ENCODE results near the gene TMEM26. TPM values are rescaled to one million over a fixed set of nuclear protein-coding genes. Genes with fewer than 3 reads are reported as not detected.

The TMEM26 gene
- total and polyA plus RNA-seq, 5 donors from 2014 or later = not detected

DNA sequence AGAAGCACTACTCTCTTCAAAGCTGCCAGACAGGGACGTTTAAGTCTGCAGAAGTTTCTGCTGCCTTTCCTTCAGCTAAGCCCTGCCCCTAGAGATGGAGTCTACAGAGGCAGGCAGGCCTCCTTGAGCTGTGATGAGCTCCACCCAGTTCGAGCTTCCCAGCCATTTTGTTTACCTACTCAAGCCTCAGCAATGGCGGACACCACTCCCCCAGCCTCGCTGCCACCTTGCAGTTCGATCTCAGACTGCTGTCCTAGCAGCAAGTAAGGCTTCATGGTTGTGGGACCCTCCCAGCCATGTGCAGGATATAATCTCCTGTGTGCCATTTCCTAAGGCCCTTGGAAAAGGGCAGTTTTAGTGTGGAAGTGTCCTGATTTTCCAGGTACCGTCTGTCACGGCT is 74.3 kb downstream of the TMEM26 start:
- Mint-ChIP-seq H3K9me3 (peaks cover 0 to 11% (median 4%) of the 10 kb centered on the region in 7 donors), H3K36me3 (no peaks in the 10 kb centered on the region), H3K27ac (no peak overlapping the region), H3K4me1 (no peaks in the 10 kb centered on the region), H3K27me3 (peaks cover 10% of the 10 kb centered on the region), H3K4me3 (no peak overlapping the region)
- Histone ChIP-seq H3K27me3 (ENCODE audit: control insufficient read depth, insufficient read depth, low read length) (no peaks in the 10 kb centered on the region), H3K4me1 (ENCODE audit: control insufficient read depth, insufficient read depth, low read length, poor library complexity, severe bottlenecking) (no peaks in the 10 kb centered on the region), H3K9me3 (ENCODE audit: control insufficient read depth in 2 of 2, low read length in 2 of 2) (peaks cover 0 to 4% of the 10 kb centered on the region in 2 experiments), H3K36me3 (ENCODE audit: control insufficient read depth, insufficient read depth, low read length) (no peaks in the 10 kb centered on the region), H3K27ac (ENCODE audit: insufficient read depth, low read length, poor library complexity, severe bottlenecking) (no peak overlapping the region), H3K4me3 (ENCODE audit: low read depth, low read length) (no peak overlapping the region)
- DNase-seq (no peak), ATAC-seq (ENCODE audit: low read depth in 2 of 2) (no peak)

DNA sequence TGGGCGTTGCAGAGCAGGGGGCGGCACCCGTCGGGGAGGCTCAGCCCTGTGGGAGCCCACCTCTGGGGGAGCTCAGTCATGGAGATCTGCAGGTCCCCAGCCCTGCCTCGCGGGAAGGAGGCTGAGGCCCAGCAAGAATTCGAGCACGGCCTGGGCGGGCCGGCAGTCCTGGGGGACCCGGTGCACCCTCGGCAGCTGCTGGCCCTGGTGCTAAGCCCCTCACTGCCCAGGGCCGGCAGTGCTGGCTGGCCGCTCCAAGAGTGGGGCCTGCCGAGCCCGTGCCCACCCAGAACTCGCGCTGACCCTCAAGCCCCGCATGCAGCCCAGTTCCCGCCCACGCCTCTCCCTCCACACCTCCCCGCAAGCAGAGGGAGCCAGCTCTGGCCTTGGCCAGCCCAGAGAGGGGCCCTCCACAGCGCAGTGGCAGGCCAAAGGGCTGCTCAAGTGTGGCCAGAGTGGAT is 76.2 kb downstream of the TMEM26 start:
- H3K27me3 ChIP-seq (ENCODE audit: control insufficient read depth, insufficient read depth, low read length) = no peaks in the 10 kb centered on the region
- ATAC-seq (ENCODE audit: low read depth in 2 of 2) (no peak), DNase-seq (no peak)
- H3K4me1 Mint-ChIP-seq = no peaks in the 10 kb centered on the region
- peaks cover 0 to 14% (median 4%) of the 10 kb centered on the region in 7 donors for H3K9me3 Mint-ChIP-seq
- no peak overlapping the region for H3K27ac ChIP-seq (ENCODE audit: insufficient read depth, low read length, poor library complexity, severe bottlenecking)
- peaks cover 0 to 4% of the 10 kb centered on the region in 2 experiments for H3K9me3 ChIP-seq (ENCODE audit: control insufficient read depth in 2 of 2, low read length in 2 of 2)
- no peaks in the 10 kb centered on the region for H3K36me3 Mint-ChIP-seq
- H3K4me1 ChIP-seq (ENCODE audit: control insufficient read depth, insufficient read depth, low read length, poor library complexity, severe bottlenecking) = no peaks in the 10 kb centered on the region
- no peaks in the 10 kb centered on the region for H3K36me3 ChIP-seq (ENCODE audit: control insufficient read depth, insufficient read depth, low read length)
- no peak overlapping the region for H3K4me3 ChIP-seq (ENCODE audit: low read depth, low read length)
- H3K27ac Mint-ChIP-seq = no peak overlapping the region
- H3K27me3 Mint-ChIP-seq = peaks cover 5% of the 10 kb centered on the region
- no peak overlapping the region for H3K4me3 Mint-ChIP-seq

DNA sequence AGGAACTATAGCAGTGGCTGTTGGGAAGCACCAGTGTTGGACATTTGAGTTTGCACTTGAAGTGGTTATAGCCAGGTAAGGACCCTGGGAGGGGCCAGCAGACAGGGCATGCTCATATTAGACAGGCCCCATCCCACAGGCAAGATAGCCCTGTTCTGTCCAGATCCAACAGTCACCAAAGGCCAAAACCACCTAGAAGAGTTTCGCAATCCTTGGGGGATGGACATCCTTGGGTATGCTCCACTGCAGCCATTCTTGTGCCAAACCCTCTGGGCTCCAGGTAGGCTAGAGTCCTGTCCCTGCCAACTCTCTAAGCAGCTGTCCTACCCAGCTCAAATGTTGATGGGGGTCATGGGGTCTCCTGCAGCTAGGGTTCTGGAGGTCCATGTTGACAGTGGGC is 76.8 kb downstream of the TMEM26 start:
- no peaks in the 10 kb centered on the region for H3K36me3 ChIP-seq (ENCODE audit: control insufficient read depth, insufficient read depth, low read length)
- H3K27me3 ChIP-seq (ENCODE audit: control insufficient read depth, insufficient read depth, low read length) = no peaks in the 10 kb centered on the region
- Mint-ChIP-seq H3K27me3 (peaks cover 5% of the 10 kb centered on the region), H3K27ac (no peak overlapping the region), H3K9me3 (peaks cover 0 to 14% (median 4%) of the 10 kb centered on the region in 7 donors), H3K4me1 (no peaks in the 10 kb centered on the region), H3K4me3 (no peak overlapping the region), H3K36me3 (no peaks in the 10 kb centered on the region)
- peaks cover 0 to 4% of the 10 kb centered on the region in 2 experiments for H3K9me3 ChIP-seq (ENCODE audit: control insufficient read depth in 2 of 2, low read length in 2 of 2)
- ATAC-seq (ENCODE audit: low read depth in 2 of 2) = no peak
- H3K4me3 ChIP-seq (ENCODE audit: low read depth, low read length) = no peak overlapping the region
- no peaks in the 10 kb centered on the region for H3K4me1 ChIP-seq (ENCODE audit: control insufficient read depth, insufficient read depth, low read length, poor library complexity, severe bottlenecking)
- no peak overlapping the region for H3K27ac ChIP-seq (ENCODE audit: insufficient read depth, low read length, poor library complexity, severe bottlenecking)
- no peak for DNase-seq

DNA sequence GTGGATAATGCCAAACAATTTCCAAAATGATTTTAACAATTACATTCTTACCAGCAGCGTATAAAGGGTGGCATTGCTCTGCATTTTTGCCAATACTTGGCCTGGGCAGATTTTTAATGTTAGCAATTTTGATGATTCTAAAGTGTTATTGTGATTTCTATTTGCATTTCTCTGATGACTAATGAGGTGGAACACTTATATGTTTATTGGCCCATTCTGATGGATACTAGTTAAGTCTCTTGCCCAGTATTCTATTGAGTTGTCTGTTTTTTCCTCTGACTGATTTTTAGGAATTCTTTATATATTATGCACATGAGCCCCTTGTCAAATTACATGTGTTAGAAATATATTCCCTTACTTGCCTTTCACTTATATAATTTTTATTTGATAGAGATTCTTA is 86.8 kb downstream of the TMEM26 start:
- no peak overlapping the region for H3K27ac Mint-ChIP-seq
- DNase-seq = no peak
- no peak overlapping the region for H3K4me3 Mint-ChIP-seq

DNA sequence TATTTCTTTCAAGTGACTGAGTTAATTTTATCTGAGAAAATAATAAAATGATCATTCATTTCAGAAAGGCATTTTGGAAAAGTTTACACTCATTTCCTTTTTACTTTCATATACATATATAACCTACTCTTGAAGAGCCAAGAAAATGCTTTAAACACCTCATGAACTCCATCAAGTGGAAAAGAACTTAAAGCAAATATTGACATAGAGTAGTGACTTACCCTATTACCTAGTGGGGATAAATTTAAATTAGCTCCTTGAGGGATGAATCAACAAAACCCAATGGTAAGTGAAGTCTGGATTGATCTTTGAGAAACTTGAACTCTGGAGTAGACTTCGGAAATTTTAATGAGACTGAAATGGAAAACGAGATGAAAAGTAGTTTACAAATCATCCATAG is 88.6 kb downstream of the TMEM26 start:
- Mint-ChIP-seq H3K4me3 (no peak overlapping the region), H3K27me3 (peaks cover 11% of the 10 kb centered on the region), H3K9me3 (no peaks in the 10 kb centered on the region), H3K36me3 (no peaks in the 10 kb centered on the region), H3K4me1 (no peaks in the 10 kb centered on the region), H3K27ac (no peak overlapping the region)
- DNase-seq (no peak), ATAC-seq (ENCODE audit: low read depth in 2 of 2) (no peak)
- Histone ChIP-seq H3K27ac (ENCODE audit: insufficient read depth, low read length, poor library complexity, severe bottlenecking) (no peak overlapping the region), H3K9me3 (ENCODE audit: control insufficient read depth in 2 of 2, low read length in 2 of 2) (no peaks in the 10 kb centered on the region), H3K36me3 (ENCODE audit: control insufficient read depth, insufficient read depth, low read length) (no peaks in the 10 kb centered on the region), H3K4me1 (ENCODE audit: control insufficient read depth, insufficient read depth, low read length, poor library complexity, severe bottlenecking) (no peaks in the 10 kb centered on the region), H3K4me3 (ENCODE audit: low read depth, low read length) (no peak overlapping the region), H3K27me3 (ENCODE audit: control insufficient read depth, insufficient read depth, low read length) (peaks cover 3% of the 10 kb centered on the region)

More for the DNA sequence above, 86.8 kb downstream of the TMEM26 start:
- H3K4me1 Mint-ChIP-seq = no peaks in the 10 kb centered on the region
- Histone ChIP-seq H3K4me1 (ENCODE audit: control insufficient read depth, insufficient read depth, low read length, poor library complexity, severe bottlenecking) (no peaks in the 10 kb centered on the region), H3K27ac (ENCODE audit: insufficient read depth, low read length, poor library complexity, severe bottlenecking) (no peak overlapping the region), H3K9me3 (ENCODE audit: control insufficient read depth in 2 of 2, low read length in 2 of 2) (no peaks in the 10 kb centered on the region), H3K4me3 (ENCODE audit: low read depth, low read length) (no peak overlapping the region), H3K36me3 (ENCODE audit: control insufficient read depth, insufficient read depth, low read length) (no peaks in the 10 kb centered on the region), H3K27me3 (ENCODE audit: control insufficient read depth, insufficient read depth, low read length) (peaks cover 3% of the 10 kb centered on the region)
- H3K27me3 Mint-ChIP-seq = peaks cover 11% of the 10 kb centered on the region
- ATAC-seq (ENCODE audit: low read depth in 2 of 2) = no peak
- no peaks in the 10 kb centered on the region for H3K9me3 Mint-ChIP-seq
- no peaks in the 10 kb centered on the region for H3K36me3 Mint-ChIP-seq

DNA sequence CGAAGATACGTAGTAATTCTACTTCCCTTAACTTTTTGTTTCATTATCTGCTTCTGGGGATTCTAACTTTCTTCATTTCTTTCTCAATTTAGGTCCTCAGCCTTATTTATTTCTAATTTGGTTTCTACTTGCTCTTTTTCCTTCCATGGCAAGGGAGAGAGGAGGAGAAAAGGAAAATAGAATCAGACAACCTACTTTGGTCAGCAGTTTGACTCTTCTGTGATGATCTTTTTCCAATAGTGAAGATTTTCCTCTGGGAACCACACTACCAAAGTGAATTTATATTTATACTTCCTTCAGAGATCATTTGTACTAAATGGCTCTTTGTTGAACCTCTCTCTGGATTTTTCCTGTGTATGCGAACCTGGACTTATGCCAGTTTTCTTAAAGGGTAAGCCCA is 90.2 kb downstream of the TMEM26 start:
- H3K27me3 Mint-ChIP-seq = peaks cover 6% of the 10 kb centered on the region
- Histone ChIP-seq H3K27ac (ENCODE audit: insufficient read depth, low read length, poor library complexity, severe bottlenecking) (no peak overlapping the region), H3K4me3 (ENCODE audit: low read depth, low read length) (no peak overlapping the region), H3K36me3 (ENCODE audit: control insufficient read depth, insufficient read depth, low read length) (no peaks in the 10 kb centered on the region), H3K27me3 (ENCODE audit: control insufficient read depth, insufficient read depth, low read length) (no peaks in the 10 kb centered on the region), H3K9me3 (ENCODE audit: control insufficient read depth in 2 of 2, low read length in 2 of 2) (no peaks in the 10 kb centered on the region), H3K4me1 (ENCODE audit: control insufficient read depth, insufficient read depth, low read length, poor library complexity, severe bottlenecking) (no peaks in the 10 kb centered on the region)
- no peaks in the 10 kb centered on the region for H3K36me3 Mint-ChIP-seq
- no peak overlapping the region for H3K4me3 Mint-ChIP-seq
- no peaks in the 10 kb centered on the region for H3K9me3 Mint-ChIP-seq
- H3K4me1 Mint-ChIP-seq = no peaks in the 10 kb centered on the region
- DNase-seq (no peak), ATAC-seq (ENCODE audit: low read depth in 2 of 2) (no peak)
- H3K27ac Mint-ChIP-seq = no peak overlapping the region

DNA sequence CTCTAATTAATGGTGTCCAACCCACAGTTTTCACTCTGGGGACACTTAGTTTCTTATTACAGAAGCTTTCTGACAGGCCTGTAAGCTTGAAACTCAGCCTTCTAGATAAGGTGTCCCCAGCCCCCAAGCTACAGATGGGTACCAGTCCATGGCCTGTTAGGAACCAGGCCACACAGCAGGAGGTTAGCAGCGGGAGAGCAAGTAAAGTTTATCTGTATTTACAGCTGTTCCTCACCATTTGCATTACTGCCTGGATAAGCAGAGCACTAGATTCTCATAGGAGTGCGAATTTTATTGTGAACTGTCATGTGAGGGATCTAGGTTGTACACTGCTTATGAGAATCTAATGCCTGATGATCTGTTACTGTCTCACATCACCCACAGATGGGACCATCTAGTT is 93.7 kb downstream of the TMEM26 start:
- Histone ChIP-seq H3K9me3 (ENCODE audit: control insufficient read depth in 2 of 2, low read length in 2 of 2) (no peaks in the 10 kb centered on the region), H3K27me3 (ENCODE audit: control insufficient read depth, insufficient read depth, low read length) (peaks cover 3% of the 10 kb centered on the region), H3K36me3 (ENCODE audit: control insufficient read depth, insufficient read depth, low read length) (no peaks in the 10 kb centered on the region), H3K4me1 (ENCODE audit: control insufficient read depth, insufficient read depth, low read length, poor library complexity, severe bottlenecking) (no peaks in the 10 kb centered on the region), H3K4me3 (ENCODE audit: low read depth, low read length) (no peak overlapping the region), H3K27ac (ENCODE audit: insufficient read depth, low read length, poor library complexity, severe bottlenecking) (no peak overlapping the region)
- Mint-ChIP-seq H3K36me3 (no peaks in the 10 kb centered on the region), H3K27ac (no peak overlapping the region), H3K4me3 (no peak overlapping the region), H3K9me3 (no peaks in the 10 kb centered on the region), H3K4me1 (no peaks in the 10 kb centered on the region), H3K27me3 (no peaks in the 10 kb centered on the region)
- DNase-seq (no peak), ATAC-seq (ENCODE audit: low read depth in 2 of 2) (no peak)

DNA sequence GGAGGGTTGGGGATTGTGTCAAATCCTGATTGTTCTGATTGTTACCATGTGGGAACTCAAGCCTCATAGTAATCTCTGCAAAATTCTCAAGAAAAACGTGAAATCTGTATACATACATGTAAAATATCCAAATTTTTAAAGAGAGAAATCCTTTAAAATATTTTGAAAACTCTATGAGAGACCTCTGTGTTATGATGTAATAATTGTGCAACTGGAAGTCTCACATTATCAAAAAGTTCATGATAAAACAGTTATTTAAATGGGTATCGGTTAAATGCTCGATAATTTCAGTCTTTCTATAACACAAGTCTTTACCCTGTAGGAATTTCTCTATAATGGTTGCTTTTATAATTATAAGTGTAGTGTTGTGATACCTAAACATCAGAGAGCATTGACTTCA is 95.5 kb downstream of the TMEM26 start:
- ATAC-seq (ENCODE audit: low read depth in 2 of 2) = no peak
- Mint-ChIP-seq H3K4me1 (no peaks in the 10 kb centered on the region), H3K27ac (no peak overlapping the region), H3K27me3 (peaks cover 5% of the 10 kb centered on the region), H3K4me3 (no peak overlapping the region), H3K9me3 (peaks cover 0 to 2% (median 0%) of the 10 kb centered on the region in 7 donors), H3K36me3 (no peaks in the 10 kb centered on the region)
- no peak overlapping the region for H3K4me3 ChIP-seq (ENCODE audit: low read depth, low read length)
- peaks cover 3% of the 10 kb centered on the region for H3K27me3 ChIP-seq (ENCODE audit: control insufficient read depth, insufficient read depth, low read length)
- no peak for DNase-seq
- H3K36me3 ChIP-seq (ENCODE audit: control insufficient read depth, insufficient read depth, low read length) = no peaks in the 10 kb centered on the region
- H3K9me3 ChIP-seq (ENCODE audit: control insufficient read depth in 2 of 2, low read length in 2 of 2) = no peaks in the 10 kb centered on the region
- no peaks in the 10 kb centered on the region for H3K4me1 ChIP-seq (ENCODE audit: control insufficient read depth, insufficient read depth, low read length, poor library complexity, severe bottlenecking)
- no peak overlapping the region for H3K27ac ChIP-seq (ENCODE audit: insufficient read depth, low read length, poor library complexity, severe bottlenecking)
